HG02623 (cell line): Measurements from ENCODE around the gene FAM149A.

Source experiments
- ATAC-seq: cut with Tn5 transposase; IDR thresholded peaks from one replicate; pipeline ENCODE4 v1.9.1; 2021; ENCODE audit warnings: moderate library complexity; ENCODE audit not compliant: unreplicated experiment

The FAM149A gene

GRCh38 chr4:186104114-186104889, at the start of gene FAM149A:
TSS of gene FAM149A (plus strand) at chr4:186104704.
- peak; percentile 69 for ATAC-seq

GRCh38 chr4:186058253-186058979, 46.1 kb upstream of the FAM149A start:
- peak; percentile 100 for ATAC-seq

- no peak for ATAC-seq
These were observed 45.6 kb upstream of the FAM149A start for GRCh38 chr4:186058980-186059316.

- ATAC-seq: no peak
These were observed 42.6 kb upstream of the FAM149A start for GRCh38 chr4:186061921-186062320.

GRCh38 chr4:186067757-186068385, 36.6 kb upstream of the FAM149A start:
- peak; percentile 65 for ATAC-seq

GRCh38 chr4:186068581-186069348, 35.7 kb upstream of the FAM149A start, which contains the start of gene TLR3:
TSS of gene TLR3 (plus strand) at chr4:186069156. CDS start at chr4:186076620, 7,464 bp downstream.
- ATAC-seq: no peak

GRCh38 chr4:186069729-186070128, 34.8 kb upstream of the FAM149A start:
- ATAC-seq: no peak

GRCh38 chr4:186072516-186072915, 32.0 kb upstream of the FAM149A start:
- no peak for ATAC-seq

- ATAC-seq: no peak
These were observed 30.3 kb upstream of the FAM149A start for GRCh38 chr4:186074189-186074588.

- ATAC-seq: no peak
These were observed 25.4 kb upstream of the FAM149A start for GRCh38 chr4:186078981-186079638.

GRCh38 chr4:186079694-186080093, 24.8 kb upstream of the FAM149A start:
- ATAC-seq: no peak

- ATAC-seq: no peak
These were observed 23.2 kb upstream of the FAM149A start for GRCh38 chr4:186081202-186081807.

- ATAC-seq: no peak
These were observed 22.3 kb upstream of the FAM149A start for GRCh38 chr4:186082221-186082620.

- no peak for ATAC-seq
These were observed 16.0 kb upstream of the FAM149A start for GRCh38 chr4:186088523-186088922.

- no peak for ATAC-seq
These were observed 12.2 kb upstream of the FAM149A start for GRCh38 chr4:186092296-186092695.

GRCh38 chr4:186095406-186095805, 9.1 kb upstream of the FAM149A start:
- no peak for ATAC-seq

- no peak for ATAC-seq
These were observed 7.8 kb upstream of the FAM149A start for GRCh38 chr4:186096681-186097165.

GRCh38 chr4:186097386-186097785, 7.1 kb upstream of the FAM149A start:
- no peak for ATAC-seq

- ATAC-seq: no peak
These were observed 1.6 kb upstream of the FAM149A start for GRCh38 chr4:186102931-186103330.
